Measurements from ENCODE around the gene ITLN2. TPM values are rescaled to one million over a fixed set of nuclear protein-coding genes. Genes with fewer than 3 reads are reported as not detected.

Gene ITLN2
- total and polyA plus RNA-seq, 2 of the 8 experiments (the other 6 are each of a cell fraction or from before 2014, with no cell fraction given), result 4.7 to 6.3 TPM

- WGBS, 2 experiments (ENCODE audit: extremely low coverage in 1 of 2, insufficient coverage in 1 of 2, insufficient read length in 1 of 2, insufficient replicate concordance in 2 of 2, low coverage in 1 of 2, low lambda C conversion rate in 2 of 2, missing lambda C conversion rate in 1 of 2), result 65% methylated on average over 3 of the region's 3 CpGs; no CpG with 5 or more reads in 1 of the 2 experiments
- H4K5ac ChIP-seq (ENCODE audit: insufficient read length, low read depth, low read length), result no peak overlapping the region
- no peak overlapping the region for H3K14ac ChIP-seq (ENCODE audit: insufficient read length)
- H3K4me2 ChIP-seq (ENCODE audit: insufficient read depth in 1 of 2, low read depth in 2 of 2, low read length in 2 of 2), result no peak overlapping the region
- H2AK5ac ChIP-seq (ENCODE audit: low read depth, low read length), result no peak overlapping the region
- H3K4ac ChIP-seq (replicated peaks; ENCODE audit: insufficient read length, low read depth, low read length), result no peak overlapping the region
- peak overlapping the region; percentile 4 for H4K91ac ChIP-seq (replicated peaks; ENCODE audit: insufficient read length, low read length)
- no peaks in the 10 kb centered on the region for H3K27me3 ChIP-seq (replicated peaks in 1 of 4; ENCODE audit: control insufficient read depth in 3 of 4, extremely low read depth in 1 of 4, insufficient read depth in 3 of 4, low read length in 3 of 4)
- DNase-seq (ENCODE audit: low read depth in 1 of 2, low spot score in 2 of 2) (no peak), FAIRE-seq (no peak)
- H3K9ac ChIP-seq (replicated peaks in 1 of 4; ENCODE audit: extremely low read depth in 1 of 4, low read depth in 3 of 4, low read length in 3 of 4), result no peak overlapping the region
- no peaks in the 10 kb centered on the region for H3K9me3 ChIP-seq (ENCODE audit: insufficient read depth in 2 of 2, low read depth in 1 of 2, low read length in 1 of 2)
- H4K8ac ChIP-seq (ENCODE audit: extremely low read depth, insufficient read depth, low read length), result no peak overlapping the region
- H2BK15ac ChIP-seq (ENCODE audit: low read length), result no peak overlapping the region
- H2BK120ac ChIP-seq (replicated peaks; ENCODE audit: low read depth, low read length), result no peak overlapping the region
- H4K20me1 ChIP-seq (replicated peaks in 1 of 2; ENCODE audit: control insufficient read depth in 1 of 2, insufficient read depth in 2 of 2, low read length in 2 of 2), result no peaks in the 10 kb centered on the region
- no peaks in the 10 kb centered on the region for H3K79me2 ChIP-seq (ENCODE audit: control insufficient read depth in 1 of 2, insufficient read depth in 2 of 2, low read length in 2 of 2)
- H3K27ac ChIP-seq (ENCODE audit: low read depth, low read length), result no peak overlapping the region
- POLR2A ChIA-PET (ENCODE audit: partially characterized antibody), result interaction anchor here (0.9 to 1.4 kb wide), 2 partner anchors 9 to 15 kb away, joined by 4 to 6 read pairs; no protein-coding TSS in a partner anchor
- no peaks in the 10 kb centered on the region for H3K23me2 ChIP-seq (ENCODE audit: low read depth, low read length)
- H3K36me3 ChIP-seq (ENCODE audit: control insufficient read depth in 2 of 4, insufficient read depth in 4 of 4, low read length in 3 of 4), result no peaks in the 10 kb centered on the region
- CTCF ChIA-PET (ENCODE audit: partially characterized antibody), result interaction anchor here (0.6 to 7.9 kb wide), 7 partner anchors 14 to 339 kb away, joined by 3 to 63 read pairs (median 3); partner anchors contain the start of gene ITLN2
- H3K18ac ChIP-seq (ENCODE audit: extremely low read depth, low read length), result no peak overlapping the region
- H3K4me1 ChIP-seq (replicated peaks in 1 of 4; ENCODE audit: control insufficient read depth in 3 of 4, insufficient read depth in 4 of 4, low read length in 3 of 4), result peaks cover 4 to 13% (median 11%) of the 10 kb centered on the region in 4 experiments; a peak in 6 of 7 replicates
- no peak overlapping the region for H3K56ac ChIP-seq (replicated peaks; ENCODE audit: insufficient read length, low read depth, low read length)
- no peak for TF ChIP-seq TEAD4 (IDR thresholded peaks at IDR 0.05; ENCODE audit: low read depth, low read length)
- TF ChIP-seq SRF (IDR thresholded peaks at IDR 0.05; ENCODE audit: low read depth, low read length), result no peak
- no peaks in the 10 kb centered on the region for H3K79me1 ChIP-seq (ENCODE audit: low read depth, low read length)
- H2AFZ ChIP-seq (ENCODE audit: low read length), result no peak overlapping the region
- no peak overlapping the region for H3K23ac ChIP-seq (ENCODE audit: insufficient read length)
- H2BK20ac ChIP-seq (ENCODE audit: low read length), result 0 out of 2 replicates have a peak overlapping the region, but pooled peaks have one; percentile 2
- no peak overlapping the region for H2BK5ac ChIP-seq (ENCODE audit: low read depth, low read length)
- H3K4me3 ChIP-seq (ENCODE audit: extremely low read depth in 1 of 4, insufficient read depth in 2 of 4, low read depth in 3 of 4, low read length in 4 of 4), result no peak overlapping the region
- peak overlapping the region; percentile 20; the same call in 1 of the 2 replicates for H2BK12ac ChIP-seq (ENCODE audit: low read depth, low read length)
Observed at GRCh38 chr1:160972939-160973338, 18.3 kb upstream of the ITLN2 start.

All from H1 (cell line).